Measurements from ENCODE around the gene PCDHAC2. TPM values are rescaled to one million over a fixed set of nuclear protein-coding genes. Genes with fewer than 3 reads are reported as not detected.

PCDHAC2 gene
- polyA plus RNA-seq, 3 donors from 2014 or later = not detected

DNA sequence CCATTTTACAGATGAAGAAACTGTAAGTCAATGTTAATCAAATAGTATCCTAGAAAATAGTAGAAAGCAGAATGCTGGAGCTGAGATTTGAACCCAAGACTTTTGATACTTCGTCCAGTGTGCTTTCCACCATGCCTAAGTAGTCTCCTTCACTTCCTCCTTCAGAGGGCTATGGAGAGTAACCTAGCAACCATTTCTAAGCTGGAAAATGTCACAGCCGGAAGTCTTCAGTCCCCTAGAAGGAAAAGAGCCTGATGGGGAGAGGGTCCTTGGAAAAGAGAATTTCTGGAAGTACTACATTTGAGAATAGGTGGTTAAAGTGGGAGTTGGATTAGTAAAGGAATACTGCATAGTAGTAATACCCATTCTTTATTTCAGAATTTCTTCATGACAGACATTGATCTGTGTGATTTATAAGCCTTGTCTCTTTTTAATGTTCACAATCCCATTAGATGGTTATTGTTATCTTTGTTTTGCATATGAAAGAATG lies 32.7 kb downstream of the PCDHAC2 start:
- Mint-ChIP-seq H3K9me3 (peaks cover 0 to 14% (median under 1%) of the 10 kb centered on the region in 6 donors), H3K4me3 (no peak overlapping the region), H3K4me1 (peaks cover 0 to 8% of the 10 kb centered on the region in 2 donors), H3K27ac (no peak overlapping the region), H3K27me3 (ENCODE audit: low read depth in 3 of 3) (peaks cover 5 to 17% (median 8%) of the 10 kb centered on the region in 3 donors), H3K36me3 (no peaks in the 10 kb centered on the region)
- no peak for DNase-seq

GRCh38 chr5:141001446-141001843 lies 35.2 kb downstream of the PCDHAC2 start:
- H3K36me3 Mint-ChIP-seq = peaks cover 0 to 1% (median 0%) of the 10 kb centered on the region in 3 donors
- DNase-seq = no peak
- H3K4me1 Mint-ChIP-seq = peaks cover 0 to 8% of the 10 kb centered on the region in 2 donors
- H3K27ac Mint-ChIP-seq = no peak overlapping the region
- H3K4me3 Mint-ChIP-seq = peak overlapping the region in 2 of 5 donors; percentile 18 to 28
- H3K9me3 Mint-ChIP-seq = peaks cover 0 to 14% (median 4%) of the 10 kb centered on the region in 6 donors
- peaks cover 5 to 17% (median 7%) of the 10 kb centered on the region in 3 donors for H3K27me3 Mint-ChIP-seq (ENCODE audit: low read depth in 3 of 3)

DNA sequence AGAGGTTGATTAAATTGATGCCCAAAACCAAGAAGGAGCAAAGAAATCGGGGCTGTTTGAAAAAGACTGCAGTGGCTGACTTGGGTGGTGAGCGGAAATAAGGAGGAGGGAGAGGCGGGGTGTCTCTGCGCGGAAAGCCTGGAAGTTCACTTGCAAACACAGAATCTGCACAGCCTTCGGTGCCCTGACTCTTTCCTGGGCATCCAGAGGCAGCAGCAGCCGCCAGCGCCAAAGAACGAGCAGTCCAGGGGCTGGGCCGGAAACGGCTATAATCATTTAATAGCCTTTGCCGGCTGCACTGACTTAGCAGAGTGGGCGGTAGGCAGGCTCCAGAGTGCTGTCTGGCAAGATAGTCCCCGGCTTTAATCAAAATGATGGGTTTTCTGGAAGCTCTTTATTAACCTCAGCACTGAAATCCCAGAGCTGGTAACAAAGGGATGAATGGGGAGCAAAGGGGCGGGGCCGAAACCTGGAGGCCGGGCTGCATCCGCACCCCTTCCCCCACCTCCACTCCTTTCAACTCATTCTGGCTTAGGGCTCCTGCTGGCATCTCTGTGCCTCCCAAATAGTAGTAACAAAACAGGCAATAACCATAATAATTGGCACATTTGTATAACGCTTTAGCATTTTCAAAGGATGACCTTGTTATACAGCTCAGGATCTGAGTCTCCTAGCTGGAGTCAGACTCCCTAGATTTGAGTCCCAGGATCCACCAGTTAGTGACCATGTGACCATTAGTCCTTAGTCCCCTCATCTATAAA lies 35.7 kb downstream of the PCDHAC2 start:
- no peak overlapping the region for H3K27ac Mint-ChIP-seq
- H3K9me3 Mint-ChIP-seq = peaks cover 0 to 17% (median 7%) of the 10 kb centered on the region in 6 donors
- H3K27me3 Mint-ChIP-seq (ENCODE audit: low read depth in 3 of 3) = peaks cover 6 to 17% (median 7%) of the 10 kb centered on the region in 3 donors
- peak overlapping the region in 2 of 5 donors; percentile 18 to 28 for H3K4me3 Mint-ChIP-seq
- peaks cover 0 to 8% of the 10 kb centered on the region in 2 donors for H3K4me1 Mint-ChIP-seq
- peaks cover 0 to 4% (median 4%) of the 10 kb centered on the region in 3 donors for H3K36me3 Mint-ChIP-seq
- no peak for DNase-seq

- H3K27ac Mint-ChIP-seq = no peak overlapping the region
- peaks cover 0 to 8% of the 10 kb centered on the region in 2 donors for H3K4me1 Mint-ChIP-seq
- H3K9me3 Mint-ChIP-seq = peaks cover 0 to 18% (median 7%) of the 10 kb centered on the region in 6 donors
- peaks cover 6 to 17% (median 7%) of the 10 kb centered on the region in 3 donors for H3K27me3 Mint-ChIP-seq (ENCODE audit: low read depth in 3 of 3)
- no peak for DNase-seq
- no peak overlapping the region for H3K4me3 Mint-ChIP-seq
- peaks cover 0 to 5% (median 4%) of the 10 kb centered on the region in 3 donors for H3K36me3 Mint-ChIP-seq
These were observed 36.3 kb downstream of the PCDHAC2 start for GRCh38 chr5:141002605-141002965.

GRCh38 chr5:141003031-141003430 lies 36.8 kb downstream of the PCDHAC2 start:
- no peak for DNase-seq
- peaks cover 0 to 8% of the 10 kb centered on the region in 2 donors for H3K4me1 Mint-ChIP-seq
- H3K27ac Mint-ChIP-seq = no peak overlapping the region
- no peak overlapping the region for H3K4me3 Mint-ChIP-seq
- peaks cover 6 to 17% (median 7%) of the 10 kb centered on the region in 3 donors for H3K27me3 Mint-ChIP-seq (ENCODE audit: low read depth in 3 of 3)
- peaks cover 0 to 18% (median 8%) of the 10 kb centered on the region in 6 donors for H3K9me3 Mint-ChIP-seq
- H3K36me3 Mint-ChIP-seq = peaks cover 0 to 5% (median 4%) of the 10 kb centered on the region in 3 donors

DNA sequence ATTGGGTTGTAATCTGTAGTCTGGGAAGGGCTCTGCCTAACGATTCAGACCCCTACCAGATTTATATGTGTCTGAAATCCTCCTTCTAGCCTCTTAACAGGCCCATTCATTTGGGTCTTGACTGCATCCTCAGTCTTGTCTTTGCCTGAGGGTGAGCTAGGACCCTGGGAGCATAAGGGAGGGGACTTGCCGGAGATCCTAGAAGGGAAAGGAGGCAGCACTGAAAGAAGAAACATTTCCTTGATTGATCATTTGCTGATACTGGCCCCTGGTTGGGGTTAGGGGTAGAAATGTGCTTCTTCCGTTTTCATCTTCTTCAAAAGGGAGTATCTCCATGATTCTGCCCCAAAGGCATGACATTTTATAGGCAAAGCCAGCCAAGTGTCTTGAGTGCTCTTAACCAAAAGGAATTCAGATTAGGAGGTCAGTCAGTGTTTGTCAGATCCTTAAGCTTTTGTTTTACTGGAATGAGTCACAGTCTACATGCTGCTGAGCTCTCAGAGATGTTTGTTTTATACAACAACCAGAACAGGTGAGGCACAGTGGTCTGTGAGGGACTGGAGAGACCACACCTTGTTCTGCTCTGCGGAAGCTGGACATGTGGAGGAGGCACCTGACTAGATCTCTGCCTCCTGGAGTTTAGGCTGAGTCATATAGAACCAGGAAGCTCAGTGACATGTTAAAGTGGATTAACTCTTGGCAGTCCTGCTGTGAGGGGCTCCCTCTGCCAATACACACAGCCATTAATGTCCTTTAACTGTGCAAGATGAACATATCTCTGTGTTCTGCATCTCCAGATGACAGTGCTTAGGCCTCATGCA lies 37.7 kb downstream of the PCDHAC2 start:
- peaks cover 6 to 17% (median 8%) of the 10 kb centered on the region in 3 donors for H3K27me3 Mint-ChIP-seq (ENCODE audit: low read depth in 3 of 3)

GRCh38 chr5:141007791-141008190 lies 41.5 kb downstream of the PCDHAC2 start:
- Mint-ChIP-seq H3K4me3 (no peak overlapping the region), H3K9me3 (peaks cover 2 to 14% (median 8%) of the 10 kb centered on the region in 6 donors), H3K4me1 (no peaks in the 10 kb centered on the region), H3K27ac (no peak overlapping the region), H3K27me3 (ENCODE audit: low read depth in 3 of 3) (peaks cover 2 to 8% (median 4%) of the 10 kb centered on the region in 3 donors), H3K36me3 (peaks cover 0 to 5% (median 4%) of the 10 kb centered on the region in 3 donors)
- no peak for DNase-seq

More for the DNA sequence above, 37.7 kb downstream of the PCDHAC2 start:
- Mint-ChIP-seq H3K4me1 (peaks cover 0 to 8% of the 10 kb centered on the region in 2 donors), H3K36me3 (peaks cover 0 to 5% (median 4%) of the 10 kb centered on the region in 3 donors), H3K4me3 (no peak overlapping the region), H3K27ac (no peak overlapping the region), H3K9me3 (peaks cover 0 to 18% (median 8%) of the 10 kb centered on the region in 6 donors)
- no peak for DNase-seq

DNA sequence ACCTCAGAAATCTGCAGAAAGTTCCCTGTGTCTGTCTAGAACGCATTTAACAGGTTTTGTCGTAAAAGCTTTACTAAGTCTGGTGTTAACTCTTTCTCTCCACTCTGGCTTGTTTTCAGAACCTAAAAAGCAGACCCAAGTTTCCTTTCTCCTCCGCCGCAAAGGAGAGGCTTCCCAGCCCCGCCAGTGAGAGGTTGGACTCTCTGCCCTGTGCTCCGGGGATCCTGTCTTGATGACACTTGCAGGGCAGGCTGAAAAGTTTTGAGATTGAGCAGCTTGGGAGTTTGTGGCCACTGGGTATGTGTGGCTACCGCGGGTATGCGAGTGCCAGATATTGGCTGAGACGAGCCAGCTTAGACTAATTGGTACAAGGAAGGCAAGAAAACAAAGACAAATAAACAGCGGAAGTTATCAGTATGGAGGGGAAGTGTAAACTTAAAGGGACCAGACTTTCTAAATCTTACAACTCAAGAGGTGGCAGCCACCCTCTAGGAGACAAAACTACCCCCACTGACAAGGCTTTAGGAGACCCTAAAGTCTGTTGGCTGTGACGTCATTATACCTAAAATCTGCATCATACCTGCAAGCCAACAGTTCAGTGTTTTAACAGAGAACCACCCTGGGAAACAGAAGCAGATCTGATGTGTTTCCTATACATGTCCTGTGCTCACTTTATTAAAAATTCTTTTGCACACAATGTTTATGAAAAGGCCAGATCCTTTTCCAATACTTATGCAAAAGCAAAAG lies 43.9 kb downstream of the PCDHAC2 start:
- no peak for DNase-seq
- no peaks in the 10 kb centered on the region for H3K4me1 Mint-ChIP-seq
- peaks cover 0 to 5% (median 4%) of the 10 kb centered on the region in 3 donors for H3K36me3 Mint-ChIP-seq
- H3K27me3 Mint-ChIP-seq (ENCODE audit: low read depth in 3 of 3) = peaks cover 2 to 5% (median 4%) of the 10 kb centered on the region in 3 donors
- no peak overlapping the region for H3K4me3 Mint-ChIP-seq
- H3K9me3 Mint-ChIP-seq = peaks cover 2 to 14% (median 7%) of the 10 kb centered on the region in 6 donors
- H3K27ac Mint-ChIP-seq = no peak overlapping the region

GRCh38 chr5:141017943-141018342 lies 51.7 kb downstream of the PCDHAC2 start:
- H3K27me3 Mint-ChIP-seq (ENCODE audit: low read depth in 3 of 3) = no peaks in the 10 kb centered on the region
- no peaks in the 10 kb centered on the region for H3K4me1 Mint-ChIP-seq
- no peak overlapping the region for H3K4me3 Mint-ChIP-seq
- no peaks in the 10 kb centered on the region for H3K36me3 Mint-ChIP-seq
- peaks cover 0 to 9% (median 4%) of the 10 kb centered on the region in 6 donors for H3K9me3 Mint-ChIP-seq
- H3K27ac Mint-ChIP-seq = no peak overlapping the region
- DNase-seq = no peak

Other genes starting within 250 kb of the PCDHAC2 start
- not detected for gene PCDHA1, start 180.3 kb upstream of the PCDHAC2 start, polyA plus RNA-seq
- not detected for gene PCDHA2, start 171.6 kb upstream of the PCDHAC2 start, polyA plus RNA-seq
- not detected for gene PCDHA3, start 165.4 kb upstream of the PCDHAC2 start, polyA plus RNA-seq
- not detected for gene PCDHA4, start 159.4 kb upstream of the PCDHAC2 start, polyA plus RNA-seq
- not detected for gene PCDHA5, start 144.9 kb upstream of the PCDHAC2 start, polyA plus RNA-seq
- not detected for gene PCDHA6, start 138.5 kb upstream of the PCDHAC2 start, polyA plus RNA-seq
- gene PCDHA7, start 132.2 kb upstream of the PCDHAC2 start, polyA plus RNA-seq = not detected
- not detected for gene PCDHA8, start 125.3 kb upstream of the PCDHAC2 start, polyA plus RNA-seq
- gene PCDHA9, start 118.1 kb upstream of the PCDHAC2 start, polyA plus RNA-seq = not detected
- not detected for gene PCDHA10, start 110.6 kb upstream of the PCDHAC2 start, polyA plus RNA-seq
- gene PCDHA11, start 97.5 kb upstream of the PCDHAC2 start, polyA plus RNA-seq = not detected
- not detected for gene PCDHA12, start 91.2 kb upstream of the PCDHAC2 start, polyA plus RNA-seq
- gene PCDHA13, start 84.4 kb upstream of the PCDHAC2 start, polyA plus RNA-seq = not detected
- gene PCDHAC1, start 40.2 kb upstream of the PCDHAC2 start, polyA plus RNA-seq = not detected
- gene PCDHB1, start 84.9 kb downstream of the PCDHAC2 start, polyA plus RNA-seq = not detected
- gene PCDHB2, start 128.1 kb downstream of the PCDHAC2 start, polyA plus RNA-seq = not detected
- not detected for gene PCDHB3, start 134.0 kb downstream of the PCDHAC2 start, polyA plus RNA-seq
- gene PCDHB4, start 155.3 kb downstream of the PCDHAC2 start, polyA plus RNA-seq = not detected
- not detected for gene PCDHB5, start 168.7 kb downstream of the PCDHAC2 start, polyA plus RNA-seq
- not detected for gene PCDHB6, start 183.6 kb downstream of the PCDHAC2 start, polyA plus RNA-seq
- not detected for gene PCDHB7, start 206.2 kb downstream of the PCDHAC2 start, polyA plus RNA-seq
- not detected for gene PCDHB8, start 211.3 kb downstream of the PCDHAC2 start, polyA plus RNA-seq
- not detected for gene PCDHB16, start 215.9 kb downstream of the PCDHAC2 start, polyA plus RNA-seq
- gene PCDHB9, start 220.7 kb downstream of the PCDHAC2 start, polyA plus RNA-seq = not detected
- not detected for gene PCDHB10, start 225.9 kb downstream of the PCDHAC2 start, polyA plus RNA-seq
- not detected for gene PCDHB11, start 233.2 kb downstream of the PCDHAC2 start, polyA plus RNA-seq
- gene PCDHB12, start 242.2 kb downstream of the PCDHAC2 start, polyA plus RNA-seq = not detected
- not detected for gene PCDHB13, start 247.4 kb downstream of the PCDHAC2 start, polyA plus RNA-seq

Measured in immature natural killer cell (primary cell).